ENCODE data around the gene CADM3.

Gene CADM3

GRCh38 chr1:159204161-159205141 is 33.0 kb downstream of the CADM3 start, which contains the start of gene ACKR1:
Gene ACKR1 (plus strand): TSS chr1:159204875. CDS start chr1:159204960, 85 bp downstream.
- no peak within 1 kb of the TSS for H3K27ac ChIP-seq (ENCODE audit: low read depth, low read length)
- peaks cover 0 to 10% (median 0%) of the 10 kb centered on the region in 5 donors for H3K4me1 ChIP-seq (ENCODE audit: control insufficient read depth in 5 of 5, insufficient read depth in 5 of 5, low read length in 5 of 5)
- H3K9ac ChIP-seq (ENCODE audit: low read length in 5 of 5): no peak within 1 kb of the TSS
- H3K27me3 ChIP-seq (ENCODE audit: control insufficient read depth in 5 of 5, insufficient read depth in 4 of 5, low read length in 5 of 5): peaks cover 7 to 46% (median 25%) of the 10 kb centered on the region in 5 donors
- peak within 1 kb of the TSS in 2 of 5 donors; percentile 34 to 42 for H3K4me3 ChIP-seq (ENCODE audit: low read depth in 1 of 5, low read length in 5 of 5)
- H3K36me3 ChIP-seq (ENCODE audit: control insufficient read depth in 5 of 5, insufficient read depth in 5 of 5, low read length in 5 of 5): no peaks in the 10 kb centered on the region
- H3K9me3 ChIP-seq (ENCODE audit: control insufficient read depth in 5 of 5, low read length in 5 of 5): no peaks in the 10 kb centered on the region

GRCh38 chr1:159205225-159205624 is 33.8 kb downstream of the CADM3 start:
- no peak overlapping the region for H3K27ac ChIP-seq (ENCODE audit: low read depth, low read length)
- H3K9me3 ChIP-seq (ENCODE audit: control insufficient read depth in 5 of 5, low read length in 5 of 5): no peaks in the 10 kb centered on the region
- H3K4me3 ChIP-seq (ENCODE audit: low read depth in 1 of 5, low read length in 5 of 5): peak overlapping the region in 2 of 5 donors; percentile 34 to 42
- no peaks in the 10 kb centered on the region for H3K36me3 ChIP-seq (ENCODE audit: control insufficient read depth in 5 of 5, insufficient read depth in 5 of 5, low read length in 5 of 5)
- H3K27me3 ChIP-seq (ENCODE audit: control insufficient read depth in 5 of 5, insufficient read depth in 4 of 5, low read length in 5 of 5): peaks cover 7 to 48% (median 27%) of the 10 kb centered on the region in 5 donors
- peaks cover 0 to 10% (median 0%) of the 10 kb centered on the region in 5 donors for H3K4me1 ChIP-seq (ENCODE audit: control insufficient read depth in 5 of 5, insufficient read depth in 5 of 5, low read length in 5 of 5)
- H3K9ac ChIP-seq (ENCODE audit: low read length in 5 of 5): no peak overlapping the region

- no peak overlapping the region for H3K27ac ChIP-seq (ENCODE audit: low read depth, low read length)
- peaks cover 0 to 12% (median 0%) of the 10 kb centered on the region in 5 donors for H3K4me1 ChIP-seq (ENCODE audit: control insufficient read depth in 5 of 5, insufficient read depth in 5 of 5, low read length in 5 of 5)
- no peaks in the 10 kb centered on the region for H3K9me3 ChIP-seq (ENCODE audit: control insufficient read depth in 5 of 5, low read length in 5 of 5)
- H3K36me3 ChIP-seq (ENCODE audit: control insufficient read depth in 5 of 5, insufficient read depth in 5 of 5, low read length in 5 of 5): no peaks in the 10 kb centered on the region
- no peak overlapping the region for H3K9ac ChIP-seq (ENCODE audit: low read length in 5 of 5)
- H3K4me3 ChIP-seq (ENCODE audit: low read depth in 1 of 5, low read length in 5 of 5): peak overlapping the region in 2 of 5 donors; percentile 34 to 42
- H3K27me3 ChIP-seq (ENCODE audit: control insufficient read depth in 5 of 5, insufficient read depth in 4 of 5, low read length in 5 of 5): peaks cover 7 to 56% (median 29%) of the 10 kb centered on the region in 5 donors
Measured at GRCh38 chr1:159206110-159206509, 34.7 kb downstream of the CADM3 start.

- H3K27ac ChIP-seq (ENCODE audit: low read depth, low read length): no peak overlapping the region
Measured at GRCh38 chr1:159207080-159207479, 35.7 kb downstream of the CADM3 start.

GRCh38 chr1:159207774-159208173 is 36.4 kb downstream of the CADM3 start:
- no peak overlapping the region for H3K27ac ChIP-seq (ENCODE audit: low read depth, low read length)
- no peaks in the 10 kb centered on the region for H3K9me3 ChIP-seq (ENCODE audit: control insufficient read depth in 5 of 5, low read length in 5 of 5)
- peaks cover 0 to 17% (median 0%) of the 10 kb centered on the region in 5 donors for H3K4me1 ChIP-seq (ENCODE audit: control insufficient read depth in 5 of 5, insufficient read depth in 5 of 5, low read length in 5 of 5)
- no peak overlapping the region for H3K9ac ChIP-seq (ENCODE audit: low read length in 5 of 5)
- no peaks in the 10 kb centered on the region for H3K36me3 ChIP-seq (ENCODE audit: control insufficient read depth in 5 of 5, insufficient read depth in 5 of 5, low read length in 5 of 5)
- H3K27me3 ChIP-seq (ENCODE audit: control insufficient read depth in 5 of 5, insufficient read depth in 4 of 5, low read length in 5 of 5): peaks cover 7 to 53% (median 23%) of the 10 kb centered on the region in 5 donors
- no peak overlapping the region for H3K4me3 ChIP-seq (ENCODE audit: low read depth in 1 of 5, low read length in 5 of 5)

More at GRCh38 chr1:159207080-159207479, 35.7 kb downstream of the CADM3 start:
- Histone ChIP-seq H3K9ac (ENCODE audit: low read length in 5 of 5) (no peak overlapping the region), H3K36me3 (ENCODE audit: control insufficient read depth in 5 of 5, insufficient read depth in 5 of 5, low read length in 5 of 5) (no peaks in the 10 kb centered on the region), H3K9me3 (ENCODE audit: control insufficient read depth in 5 of 5, low read length in 5 of 5) (no peaks in the 10 kb centered on the region), H3K27me3 (ENCODE audit: control insufficient read depth in 5 of 5, insufficient read depth in 4 of 5, low read length in 5 of 5) (peaks cover 7 to 53% (median 26%) of the 10 kb centered on the region in 5 donors), H3K4me1 (ENCODE audit: control insufficient read depth in 5 of 5, insufficient read depth in 5 of 5, low read length in 5 of 5) (peaks cover 0 to 17% (median 0%) of the 10 kb centered on the region in 5 donors), H3K4me3 (ENCODE audit: low read depth in 1 of 5, low read length in 5 of 5) (peak overlapping the region in 2 of 5 donors; percentile 30 to 34)

GRCh38 chr1:159208175-159208825 is 36.9 kb downstream of the CADM3 start:
- Histone ChIP-seq H3K4me1 (ENCODE audit: control insufficient read depth in 5 of 5, insufficient read depth in 5 of 5, low read length in 5 of 5) (peaks cover 0 to 17% (median 0%) of the 10 kb centered on the region in 5 donors), H3K4me3 (ENCODE audit: low read depth in 1 of 5, low read length in 5 of 5) (no peak overlapping the region), H3K9ac (ENCODE audit: low read length in 5 of 5) (no peak overlapping the region), H3K9me3 (ENCODE audit: control insufficient read depth in 5 of 5, low read length in 5 of 5) (no peaks in the 10 kb centered on the region), H3K36me3 (ENCODE audit: control insufficient read depth in 5 of 5, insufficient read depth in 5 of 5, low read length in 5 of 5) (no peaks in the 10 kb centered on the region), H3K27ac (ENCODE audit: low read depth, low read length) (no peak overlapping the region), H3K27me3 (ENCODE audit: control insufficient read depth in 5 of 5, insufficient read depth in 4 of 5, low read length in 5 of 5) (peaks cover 7 to 53% (median 23%) of the 10 kb centered on the region in 5 donors)

GRCh38 chr1:159209061-159209460 is 37.6 kb downstream of the CADM3 start:
- no peak overlapping the region for H3K9ac ChIP-seq (ENCODE audit: low read length in 5 of 5)
- H3K4me3 ChIP-seq (ENCODE audit: low read depth in 1 of 5, low read length in 5 of 5): no peak overlapping the region
- H3K4me1 ChIP-seq (ENCODE audit: control insufficient read depth in 5 of 5, insufficient read depth in 5 of 5, low read length in 5 of 5): peaks cover 0 to 17% (median 0%) of the 10 kb centered on the region in 5 donors
- no peak overlapping the region for H3K27ac ChIP-seq (ENCODE audit: low read depth, low read length)
- H3K9me3 ChIP-seq (ENCODE audit: control insufficient read depth in 5 of 5, low read length in 5 of 5): no peaks in the 10 kb centered on the region
- no peaks in the 10 kb centered on the region for H3K36me3 ChIP-seq (ENCODE audit: control insufficient read depth in 5 of 5, insufficient read depth in 5 of 5, low read length in 5 of 5)
- H3K27me3 ChIP-seq (ENCODE audit: control insufficient read depth in 5 of 5, insufficient read depth in 4 of 5, low read length in 5 of 5): peaks cover 7 to 51% (median 23%) of the 10 kb centered on the region in 5 donors

- Histone ChIP-seq H3K9ac (ENCODE audit: low read length in 5 of 5) (no peak overlapping the region), H3K9me3 (ENCODE audit: control insufficient read depth in 5 of 5, low read length in 5 of 5) (no peaks in the 10 kb centered on the region), H3K4me3 (ENCODE audit: low read depth in 1 of 5, low read length in 5 of 5) (no peak overlapping the region), H3K27me3 (ENCODE audit: control insufficient read depth in 5 of 5, insufficient read depth in 4 of 5, low read length in 5 of 5) (peaks cover 10 to 37% (median 14%) of the 10 kb centered on the region in 5 donors), H3K27ac (ENCODE audit: low read depth, low read length) (no peak overlapping the region), H3K36me3 (ENCODE audit: control insufficient read depth in 5 of 5, insufficient read depth in 5 of 5, low read length in 5 of 5) (no peaks in the 10 kb centered on the region), H3K4me1 (ENCODE audit: control insufficient read depth in 5 of 5, insufficient read depth in 5 of 5, low read length in 5 of 5) (peaks cover 0 to 10% (median 0%) of the 10 kb centered on the region in 5 donors)
Measured at GRCh38 chr1:159211331-159212136, 40.1 kb downstream of the CADM3 start.

GRCh38 chr1:159212596-159212995 is 41.2 kb downstream of the CADM3 start:
- H3K4me3 ChIP-seq (ENCODE audit: low read depth in 1 of 5, low read length in 5 of 5): no peak overlapping the region
- H3K9me3 ChIP-seq (ENCODE audit: control insufficient read depth in 5 of 5, low read length in 5 of 5): no peaks in the 10 kb centered on the region
- peaks cover 0 to 10% (median 0%) of the 10 kb centered on the region in 5 donors for H3K4me1 ChIP-seq (ENCODE audit: control insufficient read depth in 5 of 5, insufficient read depth in 5 of 5, low read length in 5 of 5)
- H3K27ac ChIP-seq (ENCODE audit: low read depth, low read length): no peak overlapping the region
- H3K36me3 ChIP-seq (ENCODE audit: control insufficient read depth in 5 of 5, insufficient read depth in 5 of 5, low read length in 5 of 5): no peaks in the 10 kb centered on the region
- peaks cover 7 to 29% (median 8%) of the 10 kb centered on the region in 5 donors for H3K27me3 ChIP-seq (ENCODE audit: control insufficient read depth in 5 of 5, insufficient read depth in 4 of 5, low read length in 5 of 5)
- H3K9ac ChIP-seq (ENCODE audit: low read length in 5 of 5): no peak overlapping the region
